DMS53 (cell line): ENCODE results near the gene SS18L1.
A peak's percentile ranks its signal among the peaks of the same experiment; 100 is the strongest.

ENCODE experiments used
- DNase-seq: peaks from one replicate; lab custom pipeline; 2025; lab: John Stamatoyannopoulos, UW

The SS18L1 gene

DNA sequence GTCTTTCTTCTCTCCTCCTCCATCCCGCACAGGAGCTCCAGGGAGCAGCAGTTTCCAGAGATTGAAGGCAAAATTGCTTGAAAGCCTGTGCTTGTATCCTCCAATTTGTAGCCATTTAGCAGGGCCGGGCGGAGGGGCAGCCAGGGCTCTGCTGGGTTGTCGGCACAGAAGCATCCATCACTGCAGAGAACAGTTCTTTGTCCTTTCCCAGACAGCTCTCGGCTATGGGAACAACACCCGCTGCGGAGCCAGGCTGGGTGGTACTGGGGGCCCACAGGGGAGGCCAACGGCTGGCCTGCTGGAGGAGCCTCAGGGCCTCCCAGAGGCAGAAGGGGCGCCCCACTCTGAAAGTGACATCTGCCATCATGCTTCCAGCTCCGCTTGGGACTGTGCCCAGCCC, 68.7 kb downstream of the SS18L1 start:
- DNase-seq = no peak

DNA sequence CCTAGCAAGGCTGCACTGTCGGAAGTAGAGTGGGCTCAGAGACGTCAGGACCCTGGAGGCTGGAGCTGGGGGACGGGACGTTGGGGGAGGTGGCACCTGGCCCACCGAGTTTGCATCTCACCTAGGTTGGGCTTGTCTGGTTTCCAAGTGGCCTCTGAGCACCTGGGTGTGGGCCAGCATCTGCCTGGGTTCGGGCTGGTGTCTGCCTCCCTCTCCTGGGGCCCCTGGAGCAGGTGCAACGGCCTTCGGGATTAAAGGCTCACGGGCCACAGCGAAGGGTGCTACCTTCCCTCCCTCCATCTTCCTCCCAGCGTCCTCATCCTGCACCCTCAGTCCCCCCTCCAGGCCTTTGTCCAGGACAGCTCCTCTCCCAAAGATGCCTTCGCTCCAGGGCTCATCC, 70.5 kb downstream of the SS18L1 start:
- peak; percentile 82 for DNase-seq

DNA sequence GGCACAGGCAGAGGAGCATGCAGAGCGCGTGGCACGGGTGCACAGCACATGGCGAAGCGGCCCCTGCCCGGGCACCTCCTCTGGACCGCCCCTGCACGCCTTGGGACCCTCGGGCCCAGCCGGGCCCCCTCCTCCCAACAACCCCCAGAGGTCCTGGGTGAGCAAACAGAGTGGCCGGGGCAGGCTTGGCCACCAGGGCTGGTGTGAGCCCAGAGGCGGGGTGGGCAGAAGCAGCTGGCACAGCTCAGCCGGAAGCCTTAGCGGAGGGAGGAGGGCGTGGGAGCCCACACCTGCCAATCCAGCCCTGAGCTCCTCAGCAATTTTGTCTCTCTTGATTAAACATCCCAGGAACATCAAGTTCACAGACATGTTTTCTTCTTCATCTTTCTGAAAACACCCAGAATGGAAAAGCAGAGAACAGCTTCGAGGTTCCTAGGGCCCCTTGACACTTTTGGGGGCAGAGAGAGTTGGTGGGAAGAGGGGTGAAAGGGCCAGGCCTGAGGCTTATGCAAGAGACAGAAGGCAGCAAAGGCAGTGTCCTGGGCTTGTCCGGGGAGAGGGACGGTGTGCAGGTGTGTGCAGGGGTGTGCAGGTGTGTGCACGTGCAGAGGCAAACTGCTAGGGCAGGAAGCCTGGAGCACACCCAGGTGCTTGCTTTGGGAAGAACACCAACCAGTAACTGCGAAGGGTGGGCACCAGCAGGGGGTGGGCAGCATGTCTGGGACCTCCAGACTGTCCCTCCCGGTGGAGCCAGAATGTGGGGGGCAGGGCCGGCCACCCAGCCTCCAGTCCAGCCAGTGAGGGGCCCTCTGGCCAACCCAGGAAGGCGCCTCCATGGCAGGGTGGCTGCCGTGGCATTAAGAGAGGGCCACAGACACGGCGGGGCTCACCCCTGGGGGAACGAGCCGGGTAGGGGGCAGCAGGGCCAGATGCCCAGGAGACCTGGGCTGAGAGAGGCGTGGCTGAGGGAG, 71.7 kb downstream of the SS18L1 start:
- DNase-seq = peak; percentile 63

DNA sequence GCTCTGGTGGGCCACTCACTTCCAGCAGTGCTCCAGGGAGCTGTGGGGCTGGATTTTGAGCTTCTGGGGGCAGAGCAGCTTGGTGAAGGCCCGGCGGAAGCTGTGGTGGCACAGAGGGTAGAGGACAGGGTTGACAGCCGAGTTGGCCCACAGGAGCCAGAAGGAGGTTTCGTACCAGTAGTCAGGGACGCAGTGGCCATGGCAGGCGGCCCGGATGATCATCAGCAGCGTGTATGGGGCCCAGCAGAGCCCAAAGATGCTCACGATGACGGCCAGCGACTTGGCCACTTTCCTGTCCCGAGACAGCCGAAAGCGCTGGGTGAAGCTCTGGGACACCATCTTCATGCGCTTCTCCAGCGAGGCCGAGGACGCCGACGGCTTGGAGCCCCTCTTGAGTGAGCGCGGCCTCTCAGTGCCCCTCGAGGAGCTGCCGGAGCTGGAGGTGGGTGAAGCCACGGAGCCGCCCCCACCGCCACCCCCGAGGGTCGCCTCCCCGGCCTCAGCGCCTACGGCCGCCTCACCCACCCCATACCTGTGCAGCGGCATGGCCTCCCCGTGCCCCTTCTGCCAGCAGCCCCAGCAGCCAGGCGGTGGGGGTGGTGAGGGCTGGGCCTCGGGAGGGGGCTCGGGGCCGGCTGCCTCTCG, 72.5 kb downstream of the SS18L1 start:
- DNase-seq = no peak

- no peak for DNase-seq
These were observed 73.3 kb downstream of the SS18L1 start for GRCh38 chr20:62216636-62217566.

DNA sequence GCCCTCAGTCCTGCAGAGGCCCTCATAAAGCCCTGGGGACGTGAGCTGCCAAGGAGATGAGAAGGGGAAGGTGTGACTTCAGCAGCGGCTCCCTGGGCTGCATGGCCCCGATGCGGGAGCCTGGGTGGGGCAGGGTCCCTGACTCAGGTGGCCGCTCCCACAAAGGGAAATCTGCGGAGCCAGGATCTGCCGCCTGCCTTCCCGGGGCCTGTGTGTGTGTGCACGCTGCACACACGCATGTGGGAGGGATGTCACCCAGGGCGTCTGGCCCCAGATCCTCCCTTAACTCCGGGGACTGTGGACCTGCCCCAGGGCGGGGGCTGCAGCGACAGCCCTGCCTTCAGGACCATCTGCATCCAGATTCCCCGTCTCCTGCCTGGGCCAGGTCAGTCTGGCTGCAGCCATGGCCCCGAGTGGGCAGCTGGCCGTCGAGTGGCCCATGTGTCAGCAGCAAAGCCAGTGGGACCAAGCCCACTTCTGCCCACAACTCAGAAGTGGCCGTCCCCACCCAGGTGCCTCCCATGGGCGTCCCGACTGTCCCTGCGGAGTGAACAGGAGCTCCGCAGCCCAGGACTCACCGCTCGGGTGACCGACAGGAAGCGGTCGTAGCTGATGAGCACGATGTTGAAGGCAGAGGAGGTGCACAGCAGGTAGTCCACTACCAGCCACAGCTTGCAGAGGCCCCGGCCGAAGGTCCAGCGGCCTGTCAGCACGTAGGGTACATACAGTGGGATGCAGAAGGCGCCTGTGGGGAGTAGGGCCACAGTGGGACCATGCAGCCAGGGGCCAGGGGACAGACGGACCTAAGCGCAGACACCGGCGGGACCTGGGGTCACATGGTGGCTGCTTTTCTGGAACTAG, 74.6 kb downstream of the SS18L1 start:
- DNase-seq = no peak

GRCh38 chr20:62219101-62219991, 75.8 kb downstream of the SS18L1 start:
- peak; percentile 76 for DNase-seq

DNA sequence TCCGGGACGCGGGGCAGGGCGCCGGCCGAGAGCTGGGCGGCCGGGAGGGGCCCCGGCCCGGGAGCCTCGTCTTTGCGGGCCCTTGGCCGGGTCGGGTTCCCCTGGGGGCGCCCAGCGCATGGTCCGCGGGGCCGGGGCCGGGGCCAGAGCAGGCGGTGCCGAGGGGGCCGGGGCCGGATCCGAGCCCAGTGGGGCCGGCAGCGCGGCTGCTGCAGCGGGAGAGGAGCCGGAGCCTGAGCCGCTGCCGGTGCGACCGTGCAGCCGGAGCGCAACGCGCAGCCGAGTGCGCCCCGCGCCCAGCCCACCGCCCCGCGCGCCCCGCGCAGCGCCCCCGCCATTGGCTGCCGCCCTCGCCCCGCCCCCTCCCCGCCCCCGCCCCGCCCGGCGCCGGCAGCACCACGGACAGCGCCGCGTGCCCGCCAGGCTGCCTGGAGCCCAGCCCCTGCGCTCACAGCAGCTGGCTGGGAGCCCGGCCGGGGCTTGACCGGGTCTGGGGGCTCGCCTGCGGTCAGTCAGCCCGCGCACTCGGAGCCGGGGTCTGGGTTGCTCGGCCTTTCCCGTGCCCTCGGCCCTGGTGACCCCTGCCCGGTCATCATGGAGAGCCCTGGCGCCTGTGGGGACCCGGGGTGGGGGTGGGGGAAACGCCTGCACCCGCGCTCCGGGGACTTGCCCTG, 76.6 kb downstream of the SS18L1 start, which contains the start of gene HRH3:
Gene HRH3, minus strand, starts transcription at position 287 of the 674 bp plus-strand sequence. CDS start 308 bp downstream, outside the sequence.
- peak; percentile 70 for DNase-seq

GRCh38 chr20:62220666-62221568, 77.3 kb downstream of the SS18L1 start:
- peak; percentile 60 for DNase-seq

DNA sequence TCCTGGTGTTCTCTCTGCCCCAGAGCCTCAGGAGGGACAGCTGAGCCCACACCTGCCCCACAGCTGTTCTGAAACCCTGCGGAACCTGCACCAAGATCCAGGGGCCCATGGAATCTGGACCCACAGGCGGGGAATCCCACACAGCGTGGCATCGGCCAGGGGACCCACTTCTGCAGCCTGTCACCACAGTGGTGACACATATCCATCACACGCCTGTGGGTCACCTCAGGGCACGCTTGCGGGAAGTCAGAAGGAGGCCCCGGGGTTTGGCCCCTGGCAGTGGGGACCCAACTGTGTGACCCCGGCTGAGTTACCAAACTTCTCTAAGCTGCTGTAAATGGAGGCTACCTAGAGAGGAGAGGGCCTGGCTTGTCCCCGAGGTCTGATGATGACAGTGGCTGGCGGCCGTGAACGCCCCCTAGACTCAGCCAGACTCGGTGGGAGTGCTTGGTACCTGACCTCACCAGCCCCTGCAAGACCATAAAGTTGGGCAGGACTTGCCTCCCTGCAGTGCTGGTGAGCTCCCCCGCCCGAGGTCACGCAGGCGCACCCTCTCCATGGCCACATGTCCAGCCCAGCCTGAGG, 78.8 kb downstream of the SS18L1 start:
- DNase-seq = no peak

- DNase-seq = no peak
These were observed 79.4 kb downstream of the SS18L1 start for GRCh38 chr20:62222972-62223371.

DNA sequence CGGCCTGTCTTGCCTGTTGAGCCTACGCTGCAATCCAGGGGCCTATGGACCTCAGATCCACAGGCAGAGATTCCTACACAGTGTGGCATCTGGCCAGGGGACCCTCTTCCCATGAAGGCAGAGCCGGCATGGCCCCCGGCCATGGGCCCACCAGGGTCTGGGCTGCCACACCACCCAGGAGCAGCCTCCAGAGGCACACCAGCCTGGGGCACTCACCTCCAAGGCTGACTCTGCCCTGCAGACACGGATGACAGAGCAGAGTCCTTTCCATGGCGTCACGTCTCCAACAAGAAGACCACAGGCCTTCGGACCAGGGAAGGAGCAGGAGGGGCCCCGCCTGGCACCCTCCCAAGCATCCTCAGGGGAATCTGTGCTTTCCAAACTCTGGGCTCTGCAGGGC, 80.0 kb downstream of the SS18L1 start:
- no peak for DNase-seq

- no peak for DNase-seq
These were observed 80.7 kb downstream of the SS18L1 start for GRCh38 chr20:62224113-62224855.

GRCh38 chr20:62225026-62225425, 81.5 kb downstream of the SS18L1 start:
- DNase-seq = no peak

GRCh38 chr20:62225820-62226635, 82.5 kb downstream of the SS18L1 start:
- DNase-seq = no peak
